Measurements from ENCODE around the gene LAMB2. TPM values are rescaled to one million over a fixed set of nuclear protein-coding genes. Genes with fewer than 3 reads are reported as not detected.
A peak's percentile ranks its signal among the peaks of the same experiment; 100 is the strongest.

LAMB2 gene
- total RNA-seq, 1 donor from 2014 or later: 410 TPM

DNA sequence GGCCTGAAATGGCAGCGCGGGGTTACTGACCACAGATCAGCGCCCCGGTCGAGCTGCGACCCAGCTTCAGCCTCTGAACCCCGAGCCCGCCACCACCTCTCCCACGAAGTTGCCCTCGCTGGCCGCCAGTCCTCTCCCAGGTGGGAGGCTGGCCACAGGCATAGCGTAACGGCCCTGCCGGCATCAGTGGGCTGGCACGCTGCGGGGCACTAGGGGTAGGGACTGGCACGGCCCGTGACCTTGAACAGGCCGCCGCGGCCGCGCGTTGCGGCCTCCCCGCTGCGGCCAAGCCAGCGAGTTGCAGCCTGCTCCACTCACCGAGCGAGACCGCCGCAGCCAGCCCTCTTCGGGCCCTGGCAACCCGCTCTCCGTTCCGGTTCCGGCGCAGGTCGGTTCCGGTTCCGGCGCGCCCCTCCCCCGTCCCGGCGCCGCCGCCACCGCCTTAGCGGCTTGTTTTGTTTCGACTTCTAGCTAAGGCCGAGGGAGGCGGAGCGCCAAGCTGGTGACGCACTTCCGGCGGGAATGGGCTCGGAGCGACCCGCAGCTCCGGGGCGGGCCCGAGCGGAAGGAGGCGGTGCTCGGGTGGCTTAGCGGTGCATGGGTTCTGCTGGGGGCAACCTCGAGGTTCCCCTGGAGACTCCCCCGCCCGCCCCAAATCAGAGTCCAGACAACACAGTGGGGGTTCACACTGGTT is 12.3 kb downstream of the LAMB2 start, which contains the start of gene USP19:
Gene USP19, minus strand, starts transcription at position 386 of the 694 bp plus-strand sequence. CDS start 1,678 bp downstream, outside the sequence.
- Histone ChIP-seq H3K27me3 (ENCODE audit: low read depth) (no peaks in the 10 kb centered on the region), H3K27ac (peak within 1 kb of the TSS; percentile 97), H3K9me3 (no peaks in the 10 kb centered on the region), H3K4me1 (peaks cover 20% of the 10 kb centered on the region), H3K36me3 (peaks cover 84% of the 10 kb centered on the region), H3K4me3 (peak within 1 kb of the TSS; percentile 99)
- intact Hi-C loops (cut with DNase I): no loop called here
- no peak for TF ChIP-seq CTCF (IDR thresholded peaks at IDR 0.05)
- DNase-seq (peak; percentile 98), ATAC-seq (peak; percentile 95 to 96)

DNA sequence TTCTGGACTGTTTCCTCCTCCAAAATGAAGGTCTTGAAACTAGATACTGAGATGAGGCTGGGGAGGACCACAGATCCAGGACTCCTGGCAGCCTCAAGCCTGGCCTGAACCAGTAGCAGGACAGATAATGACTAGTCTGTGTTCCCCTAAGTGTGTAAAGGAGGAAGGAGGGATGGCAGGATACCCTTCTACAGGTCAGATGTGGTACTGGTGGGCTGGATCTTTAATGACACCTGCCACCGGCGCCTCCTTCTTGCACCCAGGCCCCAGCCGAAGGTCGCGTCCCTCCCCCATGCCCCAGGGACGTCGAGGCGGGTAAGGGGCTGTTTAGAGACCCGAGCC is 12.8 kb downstream of the LAMB2 start:
- Histone ChIP-seq H3K27ac (peak overlapping the region; percentile 97), H3K9me3 (no peaks in the 10 kb centered on the region), H3K36me3 (peaks cover 84% of the 10 kb centered on the region), H3K4me1 (peaks cover 20% of the 10 kb centered on the region), H3K27me3 (ENCODE audit: low read depth) (no peaks in the 10 kb centered on the region), H3K4me3 (peak overlapping the region; percentile 99)
- no peak for TF ChIP-seq CTCF (IDR thresholded peaks at IDR 0.05)
- DNase-seq (no peak), ATAC-seq (peak in 1 of 2 donors; percentile 7)
- intact Hi-C loops (cut with DNase I): no loop called here

DNA sequence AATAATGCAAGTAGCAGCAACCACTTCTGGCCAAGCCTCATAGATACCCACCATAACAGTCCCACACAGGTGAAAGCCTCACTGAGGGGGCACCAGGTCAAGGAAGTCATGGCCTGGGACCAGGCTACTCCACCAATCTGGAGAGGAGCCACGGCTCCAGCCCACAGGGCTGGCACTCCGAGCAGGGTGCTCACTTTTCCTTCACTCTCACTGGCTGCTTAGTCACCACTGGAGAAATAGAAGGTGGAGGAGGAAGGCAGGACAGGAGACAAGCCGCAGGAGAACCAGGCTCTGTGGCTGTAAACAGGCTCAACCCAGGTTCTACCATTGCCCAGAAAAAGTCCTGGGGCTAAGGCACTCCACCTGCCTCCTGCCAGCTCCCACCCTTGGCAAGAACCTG is 13.4 kb downstream of the LAMB2 start:
- intact Hi-C loops (cut with DNase I): no loop called here
- H3K4me3 ChIP-seq: peak overlapping the region; percentile 99
- H3K27me3 ChIP-seq (ENCODE audit: low read depth): no peaks in the 10 kb centered on the region
- H3K27ac ChIP-seq: peak overlapping the region; percentile 97
- no peak for DNase-seq
- no peaks in the 10 kb centered on the region for H3K9me3 ChIP-seq
- peaks cover 20% of the 10 kb centered on the region for H3K4me1 ChIP-seq
- H3K36me3 ChIP-seq: peaks cover 84% of the 10 kb centered on the region
- no peak for TF ChIP-seq CTCF (IDR thresholded peaks at IDR 0.05)
- ATAC-seq: no peak

GRCh38 chr3:49119036-49119435 is 13.8 kb downstream of the LAMB2 start:
- Histone ChIP-seq H3K27me3 (ENCODE audit: low read depth) (no peaks in the 10 kb centered on the region), H3K27ac (peak overlapping the region; percentile 97), H3K4me3 (peak overlapping the region; percentile 99), H3K36me3 (peaks cover 84% of the 10 kb centered on the region), H3K9me3 (no peaks in the 10 kb centered on the region), H3K4me1 (peaks cover 20% of the 10 kb centered on the region)
- TF ChIP-seq CTCF (IDR thresholded peaks at IDR 0.05): no peak
- intact Hi-C loops (cut with DNase I): no loop called here
- ATAC-seq (no peak), DNase-seq (no peak)

GRCh38 chr3:49112262-49112661 is 20.6 kb downstream of the LAMB2 start:
- Histone ChIP-seq H3K27ac (no peak overlapping the region), H3K9me3 (no peaks in the 10 kb centered on the region), H3K4me3 (no peak overlapping the region), H3K36me3 (peaks cover 100% of the 10 kb centered on the region), H3K27me3 (ENCODE audit: low read depth) (no peaks in the 10 kb centered on the region), H3K4me1 (no peaks in the 10 kb centered on the region)
- DNase-seq: no peak
- no peak for ATAC-seq
- TF ChIP-seq CTCF (IDR thresholded peaks at IDR 0.05): no peak
- intact Hi-C loops (cut with DNase I): no loop called here

Data from lower lobe of right lung (tissue), 2 donors.